ENCODE data around the gene FBXO2. TPM values are rescaled to one million over a fixed set of nuclear protein-coding genes. Genes with fewer than 3 reads are reported as not detected.

Gene FBXO2
- total and polyA plus RNA-seq, 2 donors (not counting 1 experiment from before 2014, with no cell fraction given): 0.87 to 2.6 TPM

GRCh38 chr1:11697893-11698210 is 43.6 kb upstream of the FBXO2 start:
- H3K36me3 ChIP-seq (ENCODE audit: control insufficient read depth, insufficient read depth, low read length): no peaks in the 10 kb centered on the region
- no peak overlapping the region for H3K4me2 ChIP-seq (ENCODE audit: extremely low read depth, insufficient read depth, low read length)
- no peak overlapping the region for H3K9ac ChIP-seq (ENCODE audit: insufficient read depth, low read length)
- peaks cover 31% of the 10 kb centered on the region for H3K27me3 ChIP-seq (ENCODE audit: control insufficient read depth, insufficient read depth, low read length)
- H3K79me2 ChIP-seq (ENCODE audit: control insufficient read depth, insufficient read depth, low read length): no peaks in the 10 kb centered on the region
- H3K4me1 ChIP-seq (ENCODE audit: control insufficient read depth, extremely low read depth, insufficient read depth, low read length): peaks cover 6% of the 10 kb centered on the region
- no peak overlapping the region for H3K4me3 ChIP-seq (replicated peaks in 1 of 4; ENCODE audit: control extremely low read depth in 1 of 4, insufficient read depth in 1 of 4, low read depth in 3 of 4, low read length in 4 of 4)
- no peaks in the 10 kb centered on the region for H3K9me3 ChIP-seq (ENCODE audit: control insufficient read depth, insufficient read depth, low read depth, low read length)
- no peak overlapping the region for H3K27ac ChIP-seq (ENCODE audit: insufficient read depth, low read length)
- TF ChIP-seq CTCF (conservative IDR thresholded peaks at IDR 0.05 in 1 of 2, IDR thresholded peaks at IDR 0.05 in 1 of 2; ENCODE audit: low read depth in 1 of 2, low read length in 2 of 2) (no peak), EZH2 (IDR thresholded peaks at IDR 0.05; ENCODE audit: low read length, missing control alignments) (no peak)
- H4K20me1 ChIP-seq (ENCODE audit: control insufficient read depth, extremely low read depth, insufficient read depth, low read length): no peaks in the 10 kb centered on the region
- H2AFZ ChIP-seq (ENCODE audit: low read length): no peak overlapping the region
- no peak for DNase-seq (ENCODE audit: low read depth in 2 of 2)

GRCh38 chr1:11697188-11697892 is 43.1 kb upstream of the FBXO2 start:
- Histone ChIP-seq H3K27me3 (ENCODE audit: control insufficient read depth, insufficient read depth, low read length) (peaks cover 34% of the 10 kb centered on the region), H3K4me3 (replicated peaks in 1 of 4; ENCODE audit: control extremely low read depth in 1 of 4, insufficient read depth in 1 of 4, low read depth in 3 of 4, low read length in 4 of 4) (no peak overlapping the region), H3K9me3 (ENCODE audit: control insufficient read depth, insufficient read depth, low read depth, low read length) (no peaks in the 10 kb centered on the region), H3K36me3 (ENCODE audit: control insufficient read depth, insufficient read depth, low read length) (no peaks in the 10 kb centered on the region), H3K4me2 (ENCODE audit: extremely low read depth, insufficient read depth, low read length) (no peak overlapping the region), H3K27ac (ENCODE audit: insufficient read depth, low read length) (no peak overlapping the region), H4K20me1 (ENCODE audit: control insufficient read depth, extremely low read depth, insufficient read depth, low read length) (no peaks in the 10 kb centered on the region), H3K4me1 (ENCODE audit: control insufficient read depth, extremely low read depth, insufficient read depth, low read length) (peaks cover 8% of the 10 kb centered on the region), H3K79me2 (ENCODE audit: control insufficient read depth, insufficient read depth, low read length) (no peaks in the 10 kb centered on the region), H2AFZ (ENCODE audit: low read length) (no peak overlapping the region), H3K9ac (ENCODE audit: insufficient read depth, low read length) (no peak overlapping the region)
- TF ChIP-seq CTCF (conservative IDR thresholded peaks at IDR 0.05 in 1 of 2, IDR thresholded peaks at IDR 0.05 in 1 of 2; ENCODE audit: low read depth in 1 of 2, low read length in 2 of 2): no peak
- TF ChIP-seq EZH2 (IDR thresholded peaks at IDR 0.05; ENCODE audit: low read length, missing control alignments): no peak
- DNase-seq (ENCODE audit: low read depth in 2 of 2): no peak

GRCh38 chr1:11695861-11696260 is 41.6 kb upstream of the FBXO2 start:
- H3K27me3 ChIP-seq (ENCODE audit: control insufficient read depth, insufficient read depth, low read length): peaks cover 32% of the 10 kb centered on the region
- DNase-seq (ENCODE audit: low read depth in 2 of 2): no peak
- no peaks in the 10 kb centered on the region for H4K20me1 ChIP-seq (ENCODE audit: control insufficient read depth, extremely low read depth, insufficient read depth, low read length)
- H3K36me3 ChIP-seq (ENCODE audit: control insufficient read depth, insufficient read depth, low read length): no peaks in the 10 kb centered on the region
- H3K4me3 ChIP-seq (replicated peaks in 1 of 4; ENCODE audit: control extremely low read depth in 1 of 4, insufficient read depth in 1 of 4, low read depth in 3 of 4, low read length in 4 of 4): no peak overlapping the region
- no peaks in the 10 kb centered on the region for H3K9me3 ChIP-seq (ENCODE audit: control insufficient read depth, insufficient read depth, low read depth, low read length)
- H3K79me2 ChIP-seq (ENCODE audit: control insufficient read depth, insufficient read depth, low read length): no peaks in the 10 kb centered on the region
- no peak overlapping the region for H3K9ac ChIP-seq (ENCODE audit: insufficient read depth, low read length)
- TF ChIP-seq CTCF (conservative IDR thresholded peaks at IDR 0.05 in 1 of 2, IDR thresholded peaks at IDR 0.05 in 1 of 2; ENCODE audit: low read depth in 1 of 2, low read length in 2 of 2) (no peak), EZH2 (IDR thresholded peaks at IDR 0.05; ENCODE audit: low read length, missing control alignments) (no peak)
- no peak overlapping the region for H3K27ac ChIP-seq (ENCODE audit: insufficient read depth, low read length)
- H3K4me1 ChIP-seq (ENCODE audit: control insufficient read depth, extremely low read depth, insufficient read depth, low read length): peaks cover 8% of the 10 kb centered on the region
- no peak overlapping the region for H3K4me2 ChIP-seq (ENCODE audit: extremely low read depth, insufficient read depth, low read length)
- no peak overlapping the region for H2AFZ ChIP-seq (ENCODE audit: low read length)

All from fibroblast of lung (primary cell).